ENCODE measurements around the gene CD81.
"Not testable (repeated sequence)": the region's sequence is repeated elsewhere in the genome, so short reads cannot be mapped to it uniquely, and the experiment has no call there.

The CD81 gene

GRCh38 chr11:2376751-2377451, at the start of gene CD81:
Gene CD81, plus strand, starts transcription at chr11:2377310. Its CDS starts 240 bp downstream, at chr11:2377550.
- DNase-seq: no peak

- no peak for DNase-seq
Measured at GRCh38 chr11:2328021-2328420, 49.1 kb upstream of the CD81 start.

- no peak for DNase-seq
Measured at GRCh38 chr11:2328656-2329354, 48.3 kb upstream of the CD81 start.

- no peak for DNase-seq
Measured at GRCh38 chr11:2329551-2329950, 47.6 kb upstream of the CD81 start.

GRCh38 chr11:2330696-2331095, 46.4 kb upstream of the CD81 start:
- DNase-seq: no peak

- DNase-seq: no peak
Measured at GRCh38 chr11:2331404-2331803, 45.7 kb upstream of the CD81 start.

GRCh38 chr11:2332569-2332968, 44.5 kb upstream of the CD81 start:
- not testable (repeated sequence) for DNase-seq

- DNase-seq: not testable (repeated sequence)
Measured at GRCh38 chr11:2333486-2334205, 43.5 kb upstream of the CD81 start.

- DNase-seq: not testable (repeated sequence)
Measured at GRCh38 chr11:2335286-2335685, 41.8 kb upstream of the CD81 start.

- not testable (repeated sequence) for DNase-seq
Measured at GRCh38 chr11:2338760-2339159, 38.4 kb upstream of the CD81 start.

GRCh38 chr11:2342557-2342956, 34.6 kb upstream of the CD81 start:
- no peak for DNase-seq

- DNase-seq: no peak
Measured at GRCh38 chr11:2342981-2343380, 34.1 kb upstream of the CD81 start.

GRCh38 chr11:2343502-2343901, 33.6 kb upstream of the CD81 start:
- DNase-seq: no peak

GRCh38 chr11:2345050-2345449, 32.1 kb upstream of the CD81 start:
- no peak for DNase-seq

GRCh38 chr11:2346014-2346413, 31.1 kb upstream of the CD81 start:
- no peak for DNase-seq

GRCh38 chr11:2346586-2347307, 30.4 kb upstream of the CD81 start:
- no peak for DNase-seq

GRCh38 chr11:2347308-2347830, 29.7 kb upstream of the CD81 start:
- no peak for DNase-seq

GRCh38 chr11:2348986-2349385, 28.1 kb upstream of the CD81 start:
- no peak for DNase-seq

- no peak for DNase-seq
Measured at GRCh38 chr11:2351701-2352100, 25.4 kb upstream of the CD81 start.

GRCh38 chr11:2352420-2352819, 24.7 kb upstream of the CD81 start:
- no peak for DNase-seq

GRCh38 chr11:2355000-2355644, 22.0 kb upstream of the CD81 start:
- DNase-seq: no peak

GRCh38 chr11:2357246-2357645, 19.9 kb upstream of the CD81 start:
- DNase-seq: no peak

Data from MV-4-11 (cell line).